GM21528 (cell line): Measurements from ENCODE around the gene AXIN1.

Experiments
- ATAC-seq: cut with Tn5 transposase; IDR thresholded peaks from one replicate; pipeline ENCODE4 v1.9.1; 2021; ENCODE audit warnings: mild to moderate bottlenecking, moderate library complexity; ENCODE audit not compliant: unreplicated experiment, low FRiP score

AXIN1 gene

GRCh38 chr16:285146-286055 is 67.1 kb downstream of the AXIN1 start:
- ATAC-seq: no peak

GRCh38 chr16:284204-285120 is 68.1 kb downstream of the AXIN1 start:
- ATAC-seq: no peak

- no peak for ATAC-seq
Observed at GRCh38 chr16:283033-283805, 69.3 kb downstream of the AXIN1 start, which contains the start of gene PDIA2. Gene PDIA2 (plus strand): TSS chr16:283164. CDS start chr16:283170, 6 bp downstream.

- no peak for ATAC-seq
Observed at GRCh38 chr16:282491-282890, 70.0 kb downstream of the AXIN1 start.

GRCh38 chr16:281660-282255 is 70.8 kb downstream of the AXIN1 start:
- ATAC-seq: no peak

- no peak for ATAC-seq
Observed at GRCh38 chr16:280991-281659, 71.4 kb downstream of the AXIN1 start.

GRCh38 chr16:280552-280951 is 72.0 kb downstream of the AXIN1 start, which contains the start of gene ARHGDIG:
Gene ARHGDIG (plus strand): TSS chr16:280591. CDS start chr16:280681, 90 bp downstream.
- ATAC-seq: no peak

- no peak for ATAC-seq
Observed at GRCh38 chr16:280005-280460, 72.5 kb downstream of the AXIN1 start.

- ATAC-seq: no peak
Observed at GRCh38 chr16:279531-279930, 73.0 kb downstream of the AXIN1 start.

GRCh38 chr16:278863-279366 is 73.6 kb downstream of the AXIN1 start:
- ATAC-seq: no peak

GRCh38 chr16:276426-277077 is 76.0 kb downstream of the AXIN1 start:
- ATAC-seq: no peak

- ATAC-seq: no peak
Observed at GRCh38 chr16:275786-276232, 76.7 kb downstream of the AXIN1 start, which contains the start of gene RGS11. Gene RGS11 (minus strand): TSS chr16:275944. CDS start chr16:275911, 33 bp downstream.

GRCh38 chr16:275041-275641 is 77.4 kb downstream of the AXIN1 start:
- ATAC-seq: no peak

GRCh38 chr16:273547-274421 is 78.7 kb downstream of the AXIN1 start:
- no peak for ATAC-seq

- no peak for ATAC-seq
Observed at GRCh38 chr16:272633-273546, 79.6 kb downstream of the AXIN1 start.
